Measurements from ENCODE around the gene DUS2. TPM values are rescaled to one million over a fixed set of nuclear protein-coding genes. Genes with fewer than 3 reads are reported as not detected.
"Not testable (repeated sequence)": the region's sequence is repeated elsewhere in the genome, so short reads cannot be mapped to it uniquely, and the experiment has no call there.

The DUS2 gene
- total RNA-seq, 1 donor from 2014 or later: 17.4 TPM

DNA sequence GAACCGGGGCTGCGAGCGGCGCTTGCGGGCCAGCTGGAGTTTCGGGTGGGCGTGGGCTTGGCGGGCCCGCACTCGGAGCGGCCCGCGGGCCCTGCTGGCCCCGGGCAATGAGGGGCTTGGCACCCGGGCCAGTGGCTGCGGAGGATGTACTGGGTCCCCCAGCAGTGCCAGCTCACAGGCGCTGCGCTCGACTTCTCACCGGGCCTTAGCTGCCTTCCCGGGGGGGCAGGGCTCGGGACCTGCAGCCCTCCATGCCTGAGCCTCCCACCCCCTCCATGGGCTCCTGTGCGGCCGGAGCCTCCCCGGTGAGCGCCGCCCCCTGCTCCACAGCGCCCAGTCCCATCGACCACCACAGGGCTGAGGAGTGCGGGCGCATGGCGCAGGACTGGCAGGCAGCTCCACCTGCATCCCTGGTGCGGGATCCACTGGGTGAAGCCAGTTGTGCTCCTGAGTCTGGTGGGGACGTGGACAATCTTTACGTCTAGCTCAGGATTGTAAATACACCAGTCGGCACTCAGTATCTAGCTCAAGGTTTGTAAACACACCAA is 24.8 kb upstream of the DUS2 start:
- not testable (repeated sequence) for DNase-seq (ENCODE audit: low spot score)

DNA sequence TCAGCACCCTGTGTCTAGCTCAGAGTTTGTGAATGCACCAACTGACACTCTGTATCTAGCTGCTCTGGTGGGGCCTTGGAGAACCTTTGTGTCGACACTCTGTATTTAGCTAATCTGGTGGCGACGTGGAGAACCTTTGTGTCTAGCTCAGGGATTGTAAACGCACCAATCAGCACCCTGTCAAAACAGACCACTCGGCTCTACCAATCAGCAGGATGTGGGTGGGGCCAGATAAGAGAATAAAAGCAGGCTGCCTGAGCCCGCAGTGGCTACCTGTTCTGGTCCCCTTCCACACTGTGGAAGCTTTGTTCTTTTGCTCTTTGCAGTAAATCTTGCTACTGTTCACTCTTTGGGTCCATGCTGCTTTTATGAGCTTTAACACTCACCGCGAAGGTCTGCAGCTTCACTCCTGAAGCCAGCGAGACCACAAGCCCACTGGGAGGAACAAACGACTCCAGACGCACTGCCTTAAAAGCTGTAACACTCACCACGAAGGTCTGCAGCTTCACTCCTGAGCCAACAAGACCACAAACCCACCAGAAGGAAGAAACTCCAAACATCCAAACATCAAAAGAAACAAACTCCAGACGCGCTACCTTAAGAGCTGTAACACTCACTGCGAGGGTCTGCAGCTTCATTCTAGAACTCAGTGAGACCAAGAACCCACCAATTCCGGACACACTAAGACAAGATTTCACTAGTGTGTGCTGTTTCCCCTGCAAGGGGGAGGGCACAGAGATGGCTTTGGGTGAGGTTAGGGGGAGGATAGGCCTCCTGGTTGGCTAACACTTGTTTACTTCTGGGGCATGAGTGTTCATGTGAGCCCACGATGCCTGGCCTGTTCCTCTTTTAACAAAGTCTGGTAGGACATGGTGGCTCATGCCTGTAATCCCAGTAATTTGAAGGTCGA is 24.1 kb upstream of the DUS2 start, which contains the start of gene DPEP2:
TSS of gene DPEP2 (minus strand) at position 706 of the 910 bp plus-strand sequence. CDS start 6,272 bp downstream, outside the sequence.
- not testable (repeated sequence) for DNase-seq (ENCODE audit: low spot score)

DNA sequence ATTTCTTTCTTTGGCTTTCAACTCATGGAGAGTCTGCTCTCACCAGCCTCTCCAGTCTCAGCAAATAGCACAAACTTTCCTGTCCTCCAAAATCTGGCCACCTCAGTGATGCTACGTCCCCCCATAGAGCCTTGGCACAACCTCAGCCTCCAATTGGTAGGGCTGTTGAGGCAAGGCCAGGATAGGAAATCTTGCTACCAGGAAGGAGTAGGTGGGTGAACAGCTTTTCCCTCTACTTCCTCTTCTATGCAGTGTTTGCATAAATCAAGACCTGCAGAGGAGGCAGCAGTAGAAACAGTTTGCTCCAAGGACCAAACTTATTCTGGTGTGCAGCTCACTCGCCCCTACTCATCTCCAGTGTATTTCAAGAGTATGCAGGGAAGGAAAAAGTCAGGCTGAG is 23.1 kb upstream of the DUS2 start:
- DNase-seq (ENCODE audit: low spot score): no peak

DNA sequence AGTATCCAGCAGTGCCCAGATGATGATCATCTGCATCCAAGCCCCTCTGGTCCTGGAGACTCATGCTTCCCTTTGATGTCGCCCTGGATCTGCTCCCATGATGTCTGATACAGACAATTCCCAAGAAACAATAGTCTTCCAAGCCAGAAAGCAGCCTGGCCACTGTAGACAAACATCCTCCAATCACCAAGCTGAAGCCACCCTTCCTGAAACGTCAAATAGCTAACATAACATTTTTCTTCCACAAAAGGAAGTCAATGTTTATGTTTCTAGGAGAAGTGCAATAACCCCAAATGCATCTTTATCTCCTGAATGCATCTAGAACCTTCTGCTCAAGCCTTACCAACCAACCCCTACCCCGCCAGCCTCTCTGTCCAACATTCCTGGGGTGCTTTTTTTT is 22.6 kb upstream of the DUS2 start:
- DNase-seq (ENCODE audit: low spot score): no peak

DNA sequence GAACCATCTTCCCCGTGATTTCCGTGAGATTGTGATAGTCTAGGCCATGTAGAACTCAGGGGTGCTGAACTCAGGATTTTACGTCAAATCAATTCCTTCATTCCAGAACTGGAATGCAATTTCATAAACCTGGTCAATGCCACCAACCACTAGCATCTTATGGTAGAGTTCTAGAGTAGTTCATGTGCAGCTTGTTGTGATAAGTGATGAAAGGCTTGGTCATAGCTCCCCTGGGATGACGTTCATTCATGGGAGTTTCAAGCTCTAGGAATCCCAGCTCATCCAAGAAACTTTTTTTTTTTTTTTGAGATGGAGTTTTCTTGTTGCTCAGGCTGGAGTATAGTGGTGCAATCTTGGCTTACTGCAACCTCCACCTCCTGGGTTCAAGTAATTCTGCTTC is 20.1 kb upstream of the DUS2 start:
- DNase-seq (ENCODE audit: low spot score): no peak

DNA sequence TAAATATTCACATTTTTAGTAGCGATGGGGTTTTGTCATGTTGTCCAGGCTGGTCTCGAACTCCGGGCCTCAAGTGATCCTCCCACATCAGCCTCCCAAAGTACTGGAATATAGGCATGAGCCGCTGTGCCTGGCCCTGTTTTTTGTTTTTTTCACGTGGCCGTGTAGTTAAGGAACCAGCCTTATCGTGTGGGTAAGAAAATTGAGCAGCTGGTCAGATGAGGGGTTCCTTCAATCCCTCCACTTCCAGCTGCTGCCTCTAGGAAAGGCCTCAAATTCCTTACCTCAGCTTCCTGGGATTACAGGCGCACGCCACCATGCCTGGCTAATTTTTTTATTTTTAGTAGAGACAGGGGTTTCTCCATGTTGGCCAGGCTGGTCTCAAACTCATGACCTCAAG is 17.9 kb upstream of the DUS2 start:
- no peak for DNase-seq (ENCODE audit: low spot score)

DNA sequence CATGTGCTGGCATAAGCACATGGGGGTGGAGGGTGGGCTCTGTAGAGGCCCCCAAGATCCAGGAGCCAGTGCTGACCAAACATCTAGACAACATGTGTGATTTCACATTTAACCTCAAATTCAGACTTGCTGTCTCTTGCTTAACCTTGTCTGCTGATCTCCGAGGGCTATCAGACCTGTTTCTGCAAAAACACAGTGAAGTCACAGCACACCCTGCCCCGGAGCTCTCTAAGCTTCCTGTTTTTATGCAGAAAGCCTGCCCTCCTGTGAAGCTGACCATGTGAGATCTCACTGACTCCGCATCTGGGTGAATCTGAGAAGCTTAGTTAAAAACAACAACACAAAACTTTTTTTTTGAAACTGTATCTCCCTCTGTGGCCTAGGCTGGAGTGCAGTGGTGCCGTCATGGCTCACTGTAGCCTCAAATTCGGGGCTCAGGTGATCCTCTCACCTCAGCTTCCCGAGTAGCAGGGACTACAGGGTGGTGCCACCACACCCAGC is 17.2 kb upstream of the DUS2 start:
- no peak for DNase-seq (ENCODE audit: low spot score)

DNA sequence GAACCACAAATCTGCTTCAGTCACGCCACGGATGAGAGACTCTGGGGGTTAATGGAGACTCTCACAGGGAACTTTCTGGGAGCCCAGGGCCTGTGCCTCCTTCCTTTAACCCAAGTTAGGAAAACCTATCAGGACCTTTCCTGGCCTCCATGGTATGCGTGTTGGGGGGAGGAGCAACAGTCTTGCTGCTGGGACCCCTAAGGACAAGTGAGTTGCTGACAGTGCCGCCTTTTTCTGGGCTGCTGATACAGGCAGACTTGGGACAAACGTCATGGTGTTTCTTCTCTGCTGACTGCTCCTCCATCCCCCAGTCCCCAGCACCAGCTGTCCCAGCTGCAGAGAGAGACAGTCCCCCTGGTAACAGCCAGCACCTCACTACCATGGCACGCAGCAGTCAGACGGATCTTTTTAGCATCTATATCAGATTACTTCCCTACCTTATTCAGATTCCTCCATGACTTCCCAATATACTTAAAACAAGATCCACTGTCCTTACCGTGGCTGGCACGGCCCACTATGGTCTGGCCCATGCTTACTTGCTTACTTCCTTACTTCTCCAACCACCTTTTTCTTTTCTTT is 13.8 kb upstream of the DUS2 start:
- no peak for DNase-seq (ENCODE audit: low spot score)

DNA sequence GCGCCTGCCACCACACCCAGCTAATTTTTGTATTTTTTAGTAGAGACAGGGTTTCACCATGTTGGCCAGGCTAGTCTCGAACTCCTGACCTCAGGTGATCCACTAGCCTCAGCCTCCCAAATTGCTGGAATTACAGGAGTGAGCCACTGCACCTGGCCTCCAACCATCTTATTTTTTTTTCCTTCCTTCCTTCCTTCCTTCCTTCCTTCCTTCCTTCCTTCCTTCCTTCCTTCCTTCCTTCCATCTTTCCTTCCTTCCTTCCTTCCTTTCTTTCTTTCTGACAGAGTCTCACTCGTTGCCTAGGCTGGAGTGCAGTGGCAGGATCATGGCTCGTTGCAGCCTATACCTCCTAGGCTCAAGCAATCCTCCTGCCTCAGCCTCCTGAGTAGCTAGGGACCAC is 13.2 kb upstream of the DUS2 start:
- DNase-seq (ENCODE audit: low spot score): not testable (repeated sequence)

DNA sequence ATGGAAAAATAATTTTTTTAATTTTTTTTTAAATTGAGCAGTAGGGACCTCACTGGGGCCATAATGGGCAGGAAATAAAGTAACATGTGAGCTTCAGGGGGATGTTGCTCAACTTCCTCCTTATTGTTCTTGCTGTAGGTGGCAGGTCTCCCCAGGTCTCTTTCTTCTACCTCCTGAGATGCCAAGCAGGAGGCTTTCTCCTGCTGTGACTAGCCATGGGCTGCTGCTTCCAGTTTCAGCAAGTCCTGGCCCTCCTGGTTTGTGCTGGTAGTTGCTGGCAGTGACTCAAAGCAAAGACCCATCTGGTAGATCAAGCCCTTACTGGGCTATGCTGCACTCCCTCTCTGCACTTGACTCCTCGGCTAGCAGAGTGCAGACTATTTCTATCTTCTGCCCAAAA is 9.6 kb upstream of the DUS2 start:
- DNase-seq (ENCODE audit: low spot score): no peak

DNA sequence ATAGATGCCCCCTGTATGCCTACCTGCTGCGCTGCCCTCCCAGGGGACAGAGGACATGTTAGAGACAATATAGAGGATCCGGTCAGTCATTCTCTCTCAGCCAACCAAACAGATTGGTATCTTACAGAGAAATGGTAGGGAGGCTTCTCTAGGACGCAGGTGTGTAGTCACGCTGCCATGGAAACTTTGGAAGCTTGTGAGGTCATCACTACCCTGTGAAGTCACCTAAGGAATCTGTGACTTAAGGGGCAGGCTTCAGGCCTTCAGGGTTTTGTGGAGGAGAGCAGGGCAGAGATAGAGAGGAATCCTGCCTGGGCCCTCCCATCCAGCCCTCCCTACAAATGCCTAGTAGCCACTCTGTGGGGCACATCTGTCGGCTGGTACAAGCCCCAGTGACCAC is 7.4 kb upstream of the DUS2 start, which contains the start of gene DPEP2NB:
TSS of gene DPEP2NB (minus strand) at position 231 of the 400 bp plus-strand sequence. CDS start at position 90, 141 bp downstream.
- no peak for DNase-seq (ENCODE audit: low spot score)

DNA sequence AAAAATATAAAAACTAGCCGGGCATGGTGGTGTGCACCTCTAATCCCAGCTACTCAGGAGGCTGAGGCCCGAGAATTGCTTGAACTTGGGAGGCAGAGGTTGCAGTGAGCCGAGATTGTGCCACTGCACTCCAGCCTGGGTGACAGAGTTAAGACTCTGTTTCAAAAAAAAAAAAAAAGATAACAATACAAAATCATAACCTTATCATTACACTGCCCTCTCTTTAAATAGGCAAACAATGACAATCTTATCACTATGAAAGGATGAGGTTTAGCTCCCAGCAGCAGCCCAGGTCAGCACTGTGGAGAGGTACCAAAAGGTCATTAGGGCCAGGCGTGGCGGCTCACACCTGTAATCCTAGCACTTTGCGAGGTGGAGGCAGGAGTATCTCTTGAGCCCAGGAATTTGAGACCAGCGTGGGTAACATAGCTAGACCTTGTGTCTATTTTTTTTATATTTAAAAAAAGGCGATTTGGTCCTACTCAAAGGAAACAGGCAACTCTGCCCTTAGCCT is 3.9 kb upstream of the DUS2 start:
- no peak for DNase-seq (ENCODE audit: low spot score)

DNA sequence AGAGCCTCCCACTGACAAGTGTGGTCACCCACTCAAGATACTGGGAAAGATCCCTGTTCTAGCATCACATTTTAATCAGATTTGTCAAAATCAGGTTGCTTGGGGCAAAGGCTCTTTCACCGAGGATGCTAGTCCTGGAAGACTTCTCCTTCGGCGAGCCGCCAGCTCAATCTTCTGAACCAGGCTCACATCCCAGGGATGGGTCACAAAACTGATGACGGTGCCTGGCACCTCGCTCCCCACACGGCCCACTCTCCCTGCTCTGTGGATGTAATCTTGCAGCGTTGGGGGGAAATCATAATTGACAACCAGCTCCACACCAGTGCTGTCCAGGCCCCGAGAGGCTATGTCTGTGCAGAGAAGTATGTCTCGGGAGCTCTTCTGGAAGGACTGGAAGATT is 1.6 kb upstream of the DUS2 start:
- no peak for DNase-seq (ENCODE audit: low spot score)

DNA sequence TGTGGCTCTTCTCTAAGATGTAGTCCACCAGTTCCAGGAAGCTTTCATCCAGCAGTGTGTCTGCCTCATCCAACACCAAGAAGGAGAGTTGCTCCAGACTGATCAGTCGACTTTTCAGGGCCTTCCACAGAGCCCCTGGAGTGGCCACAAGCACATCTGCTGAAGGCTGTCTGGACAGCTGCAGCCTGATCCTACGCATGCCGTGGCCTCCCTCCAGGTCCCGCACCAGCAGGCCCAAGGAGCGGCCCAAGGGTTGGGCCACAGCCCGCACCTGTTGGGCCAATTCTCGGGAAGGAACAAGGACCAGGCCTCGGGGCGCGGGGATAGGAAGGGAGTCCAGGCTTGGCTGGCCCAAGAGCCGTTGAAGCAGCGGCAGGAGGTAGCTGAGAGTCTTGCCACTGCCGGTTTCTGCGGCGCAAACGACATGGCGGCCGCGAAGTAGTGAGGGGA is 781 bp upstream of the DUS2 start:
- DNase-seq (ENCODE audit: low spot score): no peak

DNA sequence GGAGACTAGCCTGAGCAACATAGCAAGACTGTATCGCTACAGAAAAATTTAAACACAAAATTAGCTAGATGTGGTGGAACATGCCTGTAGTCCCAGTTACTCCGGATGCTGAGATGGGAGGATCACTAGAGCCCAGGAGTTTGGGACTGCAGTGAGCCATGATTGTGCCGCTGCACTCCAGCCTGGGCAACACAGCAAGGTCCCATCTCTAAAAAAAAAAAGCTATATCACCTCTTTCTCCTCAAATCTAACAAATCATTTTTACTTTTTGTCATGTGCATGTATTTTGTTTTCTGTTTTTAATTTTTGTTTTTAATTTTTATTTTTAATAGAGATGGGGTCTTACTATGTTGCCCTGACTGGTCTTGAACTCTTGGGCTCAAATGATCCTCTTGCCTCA is 5.9 kb downstream of the DUS2 start:
- DNase-seq (ENCODE audit: low spot score): no peak

DNA sequence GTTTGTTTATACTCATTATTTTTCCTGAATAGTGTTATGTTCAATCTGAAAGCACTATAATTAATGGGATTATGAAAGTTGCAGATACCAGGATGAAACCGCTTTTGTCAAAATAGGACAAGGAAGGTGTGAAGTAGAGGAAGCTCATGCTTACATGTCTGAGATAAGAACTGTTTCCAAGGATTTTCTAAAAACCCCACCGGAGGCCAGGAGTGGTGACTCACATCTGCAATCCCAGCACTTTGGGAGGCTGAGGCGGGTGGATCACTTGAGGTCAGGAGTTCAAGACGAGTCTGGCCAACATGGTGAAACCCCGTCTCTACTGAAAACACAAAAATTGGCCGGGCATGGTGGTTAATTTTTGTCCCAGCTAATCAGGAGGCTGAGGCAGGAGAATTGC is 7.0 kb downstream of the DUS2 start:
- not testable (repeated sequence) for DNase-seq (ENCODE audit: low spot score)

DNA sequence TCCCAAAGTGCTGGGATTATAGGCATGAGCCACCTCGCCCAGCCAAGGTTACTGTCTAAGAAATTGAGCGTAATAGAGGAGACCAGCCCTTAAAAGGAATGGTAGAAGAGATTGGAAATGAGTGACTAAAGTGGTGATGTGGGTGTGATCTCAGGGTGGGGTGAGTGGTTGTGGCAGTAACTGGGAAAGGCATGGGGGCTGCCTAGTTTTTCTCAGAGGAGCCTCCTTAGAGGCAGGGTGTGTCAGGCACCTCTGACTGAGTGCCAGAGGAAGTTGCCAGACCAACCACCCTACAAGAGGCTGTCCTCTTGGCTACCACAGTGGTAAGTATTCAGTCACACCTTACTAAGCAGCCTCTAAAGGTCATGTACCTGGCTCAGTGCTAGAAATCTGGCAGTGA is 8.9 kb downstream of the DUS2 start:
- no peak for DNase-seq (ENCODE audit: low spot score)

DNA sequence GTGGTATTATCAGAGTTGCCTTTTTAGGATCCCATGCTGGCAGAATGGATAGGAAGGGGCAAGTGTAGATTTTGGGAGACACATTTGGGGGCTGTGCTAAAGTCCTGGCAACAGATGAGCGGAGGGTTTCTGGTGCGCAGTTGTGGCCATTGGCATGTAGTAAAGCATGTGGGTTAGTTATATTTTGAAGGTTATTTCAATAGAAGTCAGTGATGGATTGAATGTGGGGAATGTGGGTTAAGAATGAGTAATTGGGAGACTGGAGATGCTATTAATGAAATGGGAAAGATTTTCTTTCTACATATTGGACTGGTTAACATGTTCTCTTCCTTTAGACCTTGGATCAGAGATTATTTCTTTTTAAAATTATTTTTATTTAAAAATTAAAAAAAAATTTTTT is 10.0 kb downstream of the DUS2 start:
- DNase-seq (ENCODE audit: low spot score): no peak

DNA sequence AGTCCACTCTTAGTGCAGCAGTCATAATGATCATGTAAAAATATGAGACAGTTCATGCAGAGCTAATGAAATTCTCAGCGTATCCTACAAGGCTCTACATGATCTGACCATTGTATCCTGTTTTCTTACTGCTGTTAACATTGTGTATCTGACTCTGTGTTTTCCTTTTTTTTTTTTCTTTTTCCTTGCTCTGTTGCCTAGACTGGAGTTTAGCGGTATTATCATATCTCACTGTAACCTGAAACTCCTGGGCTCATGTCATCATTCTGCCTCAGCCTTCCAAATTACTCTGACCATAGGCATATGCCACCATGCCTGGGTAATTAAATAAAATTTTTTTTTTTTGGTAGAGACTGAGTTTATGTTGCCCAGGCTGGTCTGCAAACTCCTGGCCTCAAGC is 12.1 kb downstream of the DUS2 start:
- no peak for DNase-seq (ENCODE audit: low spot score)

DNA sequence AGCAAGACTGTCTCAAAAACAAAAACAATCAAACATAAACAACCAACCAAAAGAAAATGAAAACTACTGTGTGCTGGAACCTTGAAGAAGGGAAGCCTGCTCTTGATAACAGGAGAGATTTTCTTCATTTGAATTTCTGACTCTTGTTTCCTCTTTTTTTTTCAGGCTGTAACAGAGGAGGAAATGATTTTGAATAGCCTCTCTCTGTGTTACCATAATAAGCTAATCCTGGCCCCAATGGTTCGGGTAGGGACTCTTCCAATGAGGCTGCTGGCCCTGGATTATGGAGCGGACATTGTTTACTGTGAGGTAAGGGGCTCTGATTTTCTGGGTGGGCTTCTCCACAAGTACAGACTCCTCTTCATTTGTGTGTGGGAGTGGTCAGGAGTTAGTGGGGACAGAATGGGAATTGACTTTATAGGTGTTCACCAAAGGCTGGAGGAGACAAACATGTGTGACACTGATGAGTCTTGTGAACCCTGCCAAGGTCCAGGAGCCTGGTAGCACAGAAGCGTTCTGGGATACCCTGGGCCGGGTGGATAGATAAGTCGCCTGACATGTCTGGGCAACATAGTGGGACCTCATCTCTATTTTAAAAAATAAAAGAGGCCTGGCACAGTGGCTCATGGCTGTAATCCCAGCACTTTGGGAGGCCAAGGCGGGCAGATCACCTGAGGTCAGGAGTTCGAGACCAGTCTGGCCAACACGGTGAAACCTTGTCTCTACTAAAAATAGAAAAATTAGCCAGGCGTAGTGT is 14.9 kb downstream of the DUS2 start:
- no peak for DNase-seq (ENCODE audit: low spot score)
